Liver (tissue), 9 donors: ENCODE data around the gene CRLF1. TPM values are rescaled to one million over a fixed set of nuclear protein-coding genes. Genes with fewer than 3 reads are reported as not detected.

Experiments
- DNase-seq: peaks from one replicate; pipeline ENCODE4 v3.0.0-alpha.2; 2017; ENCODE audit warnings: low spot score
- H3K27ac ChIP-seq, 2 donors: one replicate each; pipeline ENCODE4 v1.7.0; 2013; ENCODE audit warnings: inconsistent platforms in 2 of 2, low read length in 2 of 2, control low read depth in 1 of 2, low read depth in 1 of 2, mild to moderate bottlenecking in 1 of 2
- H3K27me3 ChIP-seq, 4 donors: one replicate each; pipeline versions ENCODE4 v1.6.1 to v1.7.0; 2013; ENCODE audit warnings: low read length in 3 of 4, inconsistent platforms in 1 of 4, mild to moderate bottlenecking in 1 of 4, moderate library complexity in 1 of 4; ENCODE audit not compliant: control insufficient read depth in 4 of 4, insufficient read depth in 4 of 4
- H3K36me3 ChIP-seq, 4 donors: one replicate each; pipeline versions ENCODE4 v1.6.1 to v1.7.0; 2013; ENCODE audit warnings: low read length in 3 of 4, mild to moderate bottlenecking in 3 of 4, low read depth in 1 of 4, moderate library complexity in 1 of 4; ENCODE audit not compliant: control insufficient read depth in 4 of 4, insufficient read depth in 3 of 4
- H3K4me1 ChIP-seq, 4 donors: one replicate each; pipeline versions ENCODE4 v1.6.1 to v1.7.0; 2013; ENCODE audit warnings: low read length in 3 of 4, mild to moderate bottlenecking in 3 of 4, moderate library complexity in 1 of 4; ENCODE audit not compliant: control insufficient read depth in 4 of 4, insufficient read depth in 4 of 4
- H3K4me3 ChIP-seq, 3 donors: one replicate each; pipeline versions ENCODE4 v1.6.1 to v1.7.0; 2013; ENCODE audit warnings: low read length in 3 of 3, control low read depth in 1 of 3, low read depth in 1 of 3, mild to moderate bottlenecking in 1 of 3
- H3K9ac ChIP-seq, 2 donors: one replicate each; pipeline ENCODE4 v1.7.0; 2013; ENCODE audit warnings: low read length in 2 of 2, mild to moderate bottlenecking in 2 of 2, moderate library complexity in 2 of 2, control low read depth in 1 of 2, low read depth in 1 of 2
- H3K9me3 ChIP-seq, 4 donors: one replicate each; pipeline versions ENCODE4 v1.6.1 to v1.7.0; 2013; ENCODE audit warnings: low read length in 3 of 4; ENCODE audit not compliant: control insufficient read depth in 4 of 4
- ATF3 ChIP-seq: IDR thresholded peaks from 2 replicates; pipeline ENCODE4 v1.6.1; 2016; ENCODE audit warnings: antibody characterized with exemption
- EGR1 ChIP-seq, 2 donors: IDR thresholded peaks; 2 replicates each; pipeline ENCODE4 v1.6.1; 2016 to 2018; ENCODE audit warnings: antibody characterized with exemption in 2 of 2, low read depth in 2 of 2
- FOXA1 ChIP-seq: IDR thresholded peaks from 2 replicates; pipeline ENCODE4 v1.6.1; 2016; ENCODE audit warnings: antibody characterized with exemption
- FOXA2 ChIP-seq: IDR thresholded peaks from 2 replicates; pipeline ENCODE4 v1.6.1; 2016; ENCODE audit warnings: antibody characterized with exemption
- GABPA ChIP-seq, 2 donors: IDR thresholded peaks in 1 of 2; conservative IDR thresholded peaks in 1 of 2; 2 replicates each; pipeline ENCODE4 v1.6.1; 2016; ENCODE audit warnings: antibody characterized with exemption in 2 of 2, mild to moderate bottlenecking in 1 of 2, moderate library complexity in 1 of 2
- JUND ChIP-seq, 2 donors: IDR thresholded peaks; 2 replicates each; pipeline ENCODE4 v1.6.1; 2016; ENCODE audit warnings: antibody characterized with exemption in 2 of 2
- MAX ChIP-seq: IDR thresholded peaks from 2 replicates; pipeline ENCODE4 v1.6.1; 2016; ENCODE audit warnings: antibody characterized with exemption
- NR2F2 ChIP-seq: IDR thresholded peaks from 2 replicates; pipeline ENCODE4 v1.6.1; 2016; ENCODE audit warnings: antibody characterized with exemption
- RAD21 ChIP-seq, 2 donors: IDR thresholded peaks; 2 replicates each; pipeline ENCODE4 v1.6.1; 2016; ENCODE audit warnings: antibody characterized with exemption in 2 of 2, mild to moderate bottlenecking in 2 of 2
- RXRA ChIP-seq, 2 donors: IDR thresholded peaks; 2 replicates each; pipeline ENCODE4 v1.6.1; 2017 to 2018; ENCODE audit warnings: antibody characterized with exemption in 2 of 2, mild to moderate bottlenecking in 1 of 2
- SP1 ChIP-seq: IDR thresholded peaks from 2 replicates; pipeline ENCODE4 v1.6.1; 2018; ENCODE audit warnings: antibody characterized with exemption, mild to moderate bottlenecking
- TAF1 ChIP-seq: conservative IDR thresholded peaks from 2 replicates; pipeline ENCODE4 v1.6.1; 2016; ENCODE audit warnings: antibody characterized with exemption, mild to moderate bottlenecking
- YY1 ChIP-seq: IDR thresholded peaks from 2 replicates; pipeline ENCODE4 v1.6.1; 2016; ENCODE audit warnings: antibody characterized with exemption, mild to moderate bottlenecking
- WGBS: extraction: QIAGEN DNeasy Blood & Tissue Kit; methylation state at CpG from one replicate; pipeline ENCODE4 v1.1.7; 2013; 5-methylcytosine and 5-hydroxymethylcytosine counted together
- polyA plus RNA-seq, 2 donors: library from polyadenylated mRNA; stranded (reverse) in 1 of 2; unstranded in 1 of 2; fragments of 200-250 nt in 1 of 2; fragments of >200 nt in 1 of 2; fragmentation: Nextera tagmentation in 1 of 2; extraction: Ambion mirVana in 1 of 2; gene quantifications; one replicate each; pipeline versions ENCODE4 v1.2.1 to v1.2.3, GENCODE V29; 2013 to 2015
- total RNA-seq, 2 donors: library from RNA; depleted of rRNA; stranded (reverse); fragments of >200 nt; gene quantifications; one replicate each; pipeline ENCODE4 v1.2.3, GENCODE V29; 2014
- TF ChIP-seq, protein P1 (sequence below): fragments of 150-350 bp; IDR thresholded peaks from 2 replicates; pipeline ENCODE4 v1.5.1; 2017; ENCODE audit warnings: improper control_type of control experiment, low read depth, low read length; ENCODE audit not compliant: missing input control
- TF ChIP-seq, protein P2 (sequence below): IDR thresholded peaks from 2 replicates; pipeline ENCODE4 v1.6.1; 2016; ENCODE audit warnings: antibody characterized with exemption
- donor health status: healthy.
- donor health status: healthy.
- donor health status: healthy.
- donor health status: healthy.
- donor health status: healthy.

CRLF1 gene
- total and polyA plus RNA-seq, 4 donors = 0.49 to 1.9 (median 1.6) TPM; not detected in 1

DNA sequence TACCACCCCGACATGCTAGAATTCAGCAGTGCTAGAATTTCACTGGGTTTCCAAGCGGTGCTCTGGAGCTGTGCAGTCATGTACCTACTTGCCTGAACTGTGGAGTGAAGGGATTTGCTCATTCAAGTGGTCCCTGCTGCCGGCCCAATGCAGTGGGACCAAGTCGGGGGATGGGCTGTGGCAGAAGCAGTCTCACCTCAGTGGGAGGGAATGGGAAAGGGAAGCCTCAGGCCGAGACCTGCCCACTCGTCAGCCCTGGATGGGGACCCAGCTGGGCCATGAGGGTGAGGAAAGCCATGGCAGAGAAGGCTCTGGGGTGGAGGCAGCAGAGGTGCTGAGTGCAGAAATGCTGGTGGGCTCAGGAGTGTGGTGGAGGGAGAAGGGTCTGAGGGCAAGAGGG is 45.1 kb upstream of the CRLF1 start:
- H3K27ac ChIP-seq = no peak overlapping the region
- H3K4me3 ChIP-seq = no peak overlapping the region
- no peaks in the 10 kb centered on the region for H3K27me3 ChIP-seq
- TF ChIP-seq TAF1 = no peak
- TF ChIP-seq, protein P1, sequence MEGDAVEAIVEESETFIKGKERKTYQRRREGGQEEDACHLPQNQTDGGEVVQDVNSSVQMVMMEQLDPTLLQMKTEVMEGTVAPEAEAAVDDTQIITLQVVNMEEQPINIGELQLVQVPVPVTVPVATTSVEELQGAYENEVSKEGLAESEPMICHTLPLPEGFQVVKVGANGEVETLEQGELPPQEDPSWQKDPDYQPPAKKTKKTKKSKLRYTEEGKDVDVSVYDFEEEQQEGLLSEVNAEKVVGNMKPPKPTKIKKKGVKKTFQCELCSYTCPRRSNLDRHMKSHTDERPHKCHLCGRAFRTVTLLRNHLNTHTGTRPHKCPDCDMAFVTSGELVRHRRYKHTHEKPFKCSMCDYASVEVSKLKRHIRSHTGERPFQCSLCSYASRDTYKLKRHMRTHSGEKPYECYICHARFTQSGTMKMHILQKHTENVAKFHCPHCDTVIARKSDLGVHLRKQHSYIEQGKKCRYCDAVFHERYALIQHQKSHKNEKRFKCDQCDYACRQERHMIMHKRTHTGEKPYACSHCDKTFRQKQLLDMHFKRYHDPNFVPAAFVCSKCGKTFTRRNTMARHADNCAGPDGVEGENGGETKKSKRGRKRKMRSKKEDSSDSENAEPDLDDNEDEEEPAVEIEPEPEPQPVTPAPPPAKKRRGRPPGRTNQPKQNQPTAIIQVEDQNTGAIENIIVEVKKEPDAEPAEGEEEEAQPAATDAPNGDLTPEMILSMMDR = no peak
- no peak for TF ChIP-seq GABPA (IDR thresholded peaks at IDR 0.05 in 1 of 2, conservative IDR thresholded peaks at IDR 0.05 in 1 of 2)
- TF ChIP-seq, protein P2, sequence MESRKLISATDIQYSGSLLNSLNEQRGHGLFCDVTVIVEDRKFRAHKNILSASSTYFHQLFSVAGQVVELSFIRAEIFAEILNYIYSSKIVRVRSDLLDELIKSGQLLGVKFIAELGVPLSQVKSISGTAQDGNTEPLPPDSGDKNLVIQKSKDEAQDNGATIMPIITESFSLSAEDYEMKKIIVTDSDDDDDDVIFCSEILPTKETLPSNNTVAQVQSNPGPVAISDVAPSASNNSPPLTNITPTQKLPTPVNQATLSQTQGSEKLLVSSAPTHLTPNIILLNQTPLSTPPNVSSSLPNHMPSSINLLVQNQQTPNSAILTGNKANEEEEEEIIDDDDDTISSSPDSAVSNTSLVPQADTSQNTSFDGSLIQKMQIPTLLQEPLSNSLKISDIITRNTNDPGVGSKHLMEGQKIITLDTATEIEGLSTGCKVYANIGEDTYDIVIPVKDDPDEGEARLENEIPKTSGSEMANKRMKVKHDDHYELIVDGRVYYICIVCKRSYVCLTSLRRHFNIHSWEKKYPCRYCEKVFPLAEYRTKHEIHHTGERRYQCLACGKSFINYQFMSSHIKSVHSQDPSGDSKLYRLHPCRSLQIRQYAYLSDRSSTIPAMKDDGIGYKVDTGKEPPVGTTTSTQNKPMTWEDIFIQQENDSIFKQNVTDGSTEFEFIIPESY = no peak
- TF ChIP-seq SP1 = no peak
- TF ChIP-seq YY1 = no peak
- TF ChIP-seq NR2F2 = no peak
- WGBS = 91% methylated on average over 6 of the region's 6 CpGs
- H3K9ac ChIP-seq = no peak overlapping the region
- DNase-seq = no peak
- H3K36me3 ChIP-seq = no peaks in the 10 kb centered on the region
- H3K9me3 ChIP-seq = no peaks in the 10 kb centered on the region
- peaks cover 0 to 14% (median 2%) of the 10 kb centered on the region in 4 donors for H3K4me1 ChIP-seq

DNA sequence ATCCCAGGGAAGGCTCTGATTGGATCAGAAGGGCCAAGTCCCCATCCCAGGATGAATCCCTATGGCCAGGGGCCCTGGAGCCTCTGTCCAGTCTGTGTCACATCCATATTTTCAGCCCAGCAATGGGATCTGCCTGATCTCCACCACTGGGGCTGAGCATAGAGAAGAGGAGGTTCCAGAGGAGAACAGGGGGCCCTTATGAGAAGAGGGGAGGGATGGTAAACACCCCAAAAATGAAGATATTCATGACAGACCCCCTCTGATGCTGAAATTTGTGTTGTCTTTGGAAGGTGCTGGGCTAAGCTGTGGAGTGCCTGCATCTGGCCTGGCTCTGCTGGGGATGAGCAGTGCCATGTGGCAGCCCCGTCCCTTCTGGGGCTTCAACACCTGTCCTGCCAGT is 44.7 kb upstream of the CRLF1 start:
- H3K27ac ChIP-seq = no peak overlapping the region
- no peaks in the 10 kb centered on the region for H3K36me3 ChIP-seq
- TF ChIP-seq EGR1 (IDR thresholded peaks at IDR 0.05; ENCODE audit: low read depth in 2 of 2) (no peak), FOXA2 (no peak), FOXA1 (no peak), JUND (IDR thresholded peaks at IDR 0.05) (no peak), YY1 (no peak), RAD21 (IDR thresholded peaks at IDR 0.05) (no peak), ATF3 (no peak), RXRA (IDR thresholded peaks at IDR 0.05) (no peak), MAX (no peak), TAF1 (no peak), SP1 (no peak)
- TF ChIP-seq, protein P2 = no peak
- TF ChIP-seq, protein P1 = no peak
- 98% methylated on average over 1 of the region's 1 CpG for WGBS
- peaks cover 0 to 14% (median 2%) of the 10 kb centered on the region in 4 donors for H3K4me1 ChIP-seq
- H3K9ac ChIP-seq = no peak overlapping the region
- no peaks in the 10 kb centered on the region for H3K9me3 ChIP-seq
- no peak for DNase-seq
- H3K27me3 ChIP-seq = no peaks in the 10 kb centered on the region
- H3K4me3 ChIP-seq = no peak overlapping the region
